NCI-H2029 (cell line): ENCODE results near the gene NKAIN1.
"Not testable (repeated sequence)": the region's sequence is repeated elsewhere in the genome, so short reads cannot be mapped to it uniquely, and the experiment has no call there.

Experiments used
- DNase-seq: peaks from one replicate; lab custom pipeline; 2025; lab: John Stamatoyannopoulos, UW

Gene NKAIN1

DNA sequence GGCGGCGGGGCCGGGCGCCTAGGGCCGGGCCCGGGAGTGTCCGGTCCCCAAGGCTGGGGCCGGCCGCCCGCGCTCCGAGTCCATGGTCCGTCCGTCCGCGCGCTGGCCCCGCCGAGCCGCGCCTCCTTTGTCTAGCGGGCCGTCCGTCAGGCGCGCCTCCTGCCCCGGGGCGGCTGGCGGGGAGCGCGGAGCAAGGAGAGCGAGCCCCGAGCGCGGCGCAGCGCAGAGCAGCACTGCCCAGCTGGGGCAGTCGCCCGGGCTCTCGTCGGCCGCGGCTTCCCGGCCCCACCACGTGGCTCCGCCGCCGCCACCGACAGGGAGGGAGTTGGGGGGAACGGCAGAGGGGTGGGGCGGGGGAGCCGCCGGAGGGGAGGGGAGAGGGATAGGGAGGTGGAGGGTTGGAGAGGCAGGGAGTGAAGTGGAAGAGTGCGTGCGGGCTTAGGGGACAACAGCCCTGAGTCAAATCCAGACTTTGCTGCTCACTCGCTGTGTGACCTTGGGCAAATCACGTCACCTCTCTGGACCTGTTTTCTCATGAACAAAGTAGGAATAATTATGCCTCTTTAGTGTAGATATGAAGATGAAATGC is at the start of gene NKAIN1:
Gene NKAIN1, minus strand, starts transcription at position 235 of the 589 bp plus-strand sequence. CDS start 340 bp downstream, outside the sequence.
- no peak for DNase-seq

GRCh38 chr1:31289021-31289420 is 49.3 kb upstream of the NKAIN1 start:
- DNase-seq, result no peak

DNA sequence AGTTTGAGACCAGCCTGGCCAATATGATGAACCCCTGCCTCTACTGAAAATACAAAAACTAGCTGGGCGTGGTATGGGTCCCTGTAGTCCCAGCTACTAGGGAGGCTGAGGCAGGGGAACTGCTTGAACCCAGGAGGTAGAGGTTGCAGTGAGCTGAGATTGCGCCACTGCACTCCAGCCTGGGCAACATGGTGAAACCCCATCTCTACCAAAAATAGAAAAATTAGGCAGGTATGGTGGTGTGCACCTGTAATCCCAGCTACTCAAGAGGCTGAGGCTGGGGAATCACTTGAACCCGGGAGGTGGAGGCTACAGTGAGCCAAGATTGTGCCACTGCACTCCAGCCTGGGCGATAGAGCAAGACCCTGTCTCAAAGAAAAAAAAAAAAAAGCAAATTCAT is 48.1 kb upstream of the NKAIN1 start:
- DNase-seq, result not testable (repeated sequence)

- DNase-seq, result not testable (repeated sequence)
Measured at GRCh38 chr1:31282426-31282825, 42.7 kb upstream of the NKAIN1 start.

DNA sequence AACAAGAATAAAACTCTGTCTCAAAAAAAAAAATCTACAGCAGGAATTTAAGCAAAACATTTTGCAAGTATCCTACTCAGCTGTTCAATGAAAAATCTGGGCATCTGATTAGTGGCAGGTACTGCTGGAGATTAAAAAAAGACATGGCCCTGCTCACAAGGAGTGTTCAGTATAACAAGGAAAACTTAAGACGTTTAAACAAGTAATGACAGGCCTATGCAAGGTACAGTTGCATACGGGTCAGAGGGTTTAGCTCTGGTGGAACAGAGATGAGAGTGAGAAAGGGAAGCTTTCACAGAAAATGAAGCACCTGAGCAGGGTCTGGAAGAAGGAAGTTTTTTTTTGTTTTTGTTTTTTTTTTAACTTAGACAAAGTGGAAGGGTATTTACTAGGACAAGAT is 33.9 kb upstream of the NKAIN1 start:
- DNase-seq, result no peak

GRCh38 chr1:31272369-31272768 is 32.7 kb upstream of the NKAIN1 start:
- no peak for DNase-seq

DNA sequence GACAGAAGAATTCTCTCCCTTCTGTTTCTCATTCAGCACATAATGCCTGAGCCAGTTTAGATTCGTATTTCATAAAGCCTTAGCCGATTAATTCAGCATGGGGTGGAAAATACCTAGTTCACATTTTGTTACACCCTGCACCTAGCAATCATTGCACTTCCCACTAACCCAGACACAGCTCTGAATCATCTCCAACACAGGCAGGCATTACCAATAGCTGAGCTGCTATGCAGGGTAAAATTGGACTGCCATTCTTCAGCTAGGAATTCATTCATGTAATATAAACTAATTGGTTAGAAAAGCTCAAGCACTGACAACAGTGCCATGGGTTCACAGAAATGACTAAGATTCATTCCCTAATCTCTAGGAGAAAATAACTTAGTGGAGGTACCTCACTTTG is 26.9 kb upstream of the NKAIN1 start:
- DNase-seq, result no peak

GRCh38 chr1:31264790-31265386 is 25.2 kb upstream of the NKAIN1 start:
- DNase-seq, result no peak

GRCh38 chr1:31263408-31263807 is 23.7 kb upstream of the NKAIN1 start:
- DNase-seq, result no peak

DNA sequence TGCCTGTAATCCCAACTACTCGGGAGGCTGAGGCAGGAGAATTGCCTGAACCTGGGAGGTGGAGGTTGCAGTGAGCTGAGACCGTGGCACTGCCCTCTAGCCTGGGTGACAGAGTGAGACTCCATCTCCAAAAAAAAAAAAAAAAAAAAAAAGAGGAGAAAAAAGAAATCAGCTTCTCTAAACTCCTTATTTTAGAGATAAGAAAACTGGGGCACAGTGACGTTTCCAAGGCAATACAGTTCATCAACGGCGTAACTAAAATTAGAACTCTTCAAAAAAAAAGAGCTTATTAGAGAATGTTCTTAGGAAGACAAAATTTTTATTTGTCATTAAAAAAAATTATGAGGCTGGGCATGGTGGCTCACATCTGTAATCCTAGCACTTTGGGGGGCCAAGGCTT is 22.7 kb upstream of the NKAIN1 start:
- DNase-seq, result not testable (repeated sequence)

DNA sequence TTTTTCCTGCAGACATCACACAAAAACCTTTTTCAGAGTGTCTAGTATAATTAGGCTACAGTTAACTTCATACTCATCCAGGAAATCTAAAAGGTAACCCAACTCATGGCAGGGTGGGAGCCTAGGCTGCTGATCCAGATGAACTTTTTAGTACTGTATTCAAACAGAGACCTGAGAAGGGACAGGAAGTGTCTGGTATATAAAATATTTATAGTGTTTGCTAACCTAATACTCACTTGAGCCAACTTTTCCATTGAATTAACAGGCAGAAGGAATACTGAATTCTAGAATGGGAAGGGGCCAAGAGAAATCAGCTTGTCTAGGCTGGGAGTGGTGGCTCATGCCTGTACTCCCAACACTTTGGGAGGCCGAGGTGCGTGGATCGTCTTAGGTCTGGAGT is 22.2 kb upstream of the NKAIN1 start:
- DNase-seq, result no peak

- no peak for DNase-seq
Measured at GRCh38 chr1:31259746-31260145, 20.1 kb upstream of the NKAIN1 start.

- no peak for DNase-seq
Measured at GRCh38 chr1:31258581-31258980, 18.9 kb upstream of the NKAIN1 start.

DNA sequence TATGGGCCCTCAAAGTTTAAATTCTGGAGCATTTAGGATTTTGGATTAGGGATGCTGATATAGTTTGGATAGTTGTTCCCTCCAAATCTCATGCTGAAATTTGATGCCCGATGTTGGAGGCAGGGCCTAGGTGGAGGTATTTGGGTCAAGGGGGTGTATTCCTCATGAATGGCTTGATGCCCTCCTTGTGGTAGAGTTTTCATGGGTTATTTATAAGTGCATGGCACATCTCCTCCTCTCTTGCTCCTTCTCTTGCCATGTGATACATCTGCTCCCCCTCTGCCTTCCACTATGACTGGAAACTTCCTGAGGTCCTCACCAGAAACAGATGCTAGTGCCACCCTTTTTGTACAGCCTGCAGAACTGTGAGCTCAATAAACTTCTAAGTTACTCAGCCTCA is 17.5 kb upstream of the NKAIN1 start:
- DNase-seq, result no peak

DNA sequence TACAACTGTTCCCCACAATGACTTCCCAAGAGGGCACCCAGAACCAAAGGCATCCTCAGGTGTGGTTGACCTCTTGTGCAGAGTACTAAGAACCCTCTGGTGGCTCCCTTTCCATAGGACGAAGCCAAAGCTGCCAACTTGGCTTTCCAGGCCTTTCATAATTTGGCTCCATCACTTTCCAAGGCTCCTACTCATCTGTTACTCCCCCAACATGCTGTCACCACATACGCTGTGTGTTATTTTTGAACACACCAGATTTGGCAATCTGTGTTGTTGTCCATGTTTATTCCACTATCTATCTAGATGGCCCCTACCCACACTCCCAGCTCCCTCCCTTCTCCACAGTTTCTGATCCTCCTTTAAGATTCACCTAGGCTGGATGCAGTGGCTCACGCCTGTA is 10.2 kb upstream of the NKAIN1 start:
- DNase-seq, result no peak

GRCh38 chr1:31248276-31248675 is 8.6 kb upstream of the NKAIN1 start:
- DNase-seq, result no peak

DNA sequence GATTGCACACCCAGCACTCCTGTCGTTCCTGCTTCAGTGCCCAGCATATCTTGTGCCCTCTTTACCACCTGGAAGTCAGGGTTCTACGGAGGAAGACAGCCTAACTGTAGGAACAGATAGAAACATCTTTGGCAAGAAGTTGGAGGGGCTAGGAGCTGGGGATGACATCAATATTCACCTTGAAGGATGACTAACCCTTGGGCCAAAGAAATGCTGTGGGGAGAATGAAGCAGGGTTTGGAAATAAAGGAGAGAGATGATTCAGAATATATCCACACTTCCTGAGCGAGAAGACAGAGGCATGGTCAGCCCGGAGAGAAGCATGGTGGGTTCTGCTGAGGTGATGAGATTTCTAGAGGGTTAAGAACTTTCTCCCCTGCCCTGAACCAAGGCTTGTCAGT is 4.6 kb upstream of the NKAIN1 start:
- DNase-seq, result no peak

DNA sequence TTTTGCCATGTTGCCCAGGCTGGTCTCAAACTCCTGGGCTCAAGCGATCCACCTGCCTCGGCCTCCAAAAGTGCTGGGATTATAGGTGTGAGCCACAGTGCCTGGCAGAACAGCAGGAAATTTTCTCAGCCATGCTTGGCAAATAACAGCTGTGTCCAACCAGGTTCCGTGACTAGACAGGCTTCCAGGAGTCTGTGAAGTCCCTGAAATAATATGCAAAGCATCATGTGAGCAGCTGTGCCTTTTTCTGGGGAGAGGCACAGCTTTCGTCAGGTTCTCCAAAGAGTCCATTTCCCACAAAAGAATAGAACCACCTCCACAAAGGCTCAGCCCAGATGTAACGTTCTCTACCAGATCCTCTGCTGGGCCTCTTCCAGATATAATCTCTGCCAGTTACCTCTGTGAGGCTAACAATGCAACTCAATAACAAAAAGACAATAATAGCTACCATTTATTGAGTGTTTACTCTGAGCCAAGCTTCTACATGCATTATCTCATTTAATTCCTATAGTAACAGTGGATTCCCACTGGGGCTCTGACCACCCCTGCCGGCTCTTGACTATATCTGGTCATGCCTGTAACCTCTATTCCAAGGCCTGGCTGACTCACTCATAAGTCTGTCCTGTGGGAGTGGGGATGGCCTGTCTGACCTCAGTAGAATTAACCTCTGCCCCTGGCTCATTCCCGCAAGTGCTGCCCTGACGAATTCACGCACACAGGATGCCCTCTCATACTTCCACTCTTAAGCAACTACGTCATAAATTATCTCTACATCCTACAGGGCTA is 4.0 kb upstream of the NKAIN1 start:
- no peak for DNase-seq

DNA sequence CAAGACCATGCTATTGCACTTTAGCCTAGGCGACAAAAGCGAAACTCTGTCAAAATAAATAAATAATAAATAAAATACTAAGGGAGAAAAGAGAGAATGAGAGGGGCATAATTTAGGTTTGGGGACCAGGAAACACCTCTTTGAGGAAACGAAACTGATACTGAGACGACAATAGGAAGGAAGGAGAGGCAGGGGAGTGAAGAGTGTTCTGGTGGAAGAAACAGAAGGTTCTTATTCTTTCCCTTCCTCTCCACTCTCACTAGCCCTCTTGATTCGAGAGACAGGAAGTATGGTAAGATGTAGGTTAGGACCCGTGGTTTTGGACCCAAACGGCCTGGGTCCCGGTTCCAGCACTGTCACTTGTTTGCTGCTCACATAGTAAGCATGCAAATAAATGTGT is 1.6 kb upstream of the NKAIN1 start:
- no peak for DNase-seq

DNA sequence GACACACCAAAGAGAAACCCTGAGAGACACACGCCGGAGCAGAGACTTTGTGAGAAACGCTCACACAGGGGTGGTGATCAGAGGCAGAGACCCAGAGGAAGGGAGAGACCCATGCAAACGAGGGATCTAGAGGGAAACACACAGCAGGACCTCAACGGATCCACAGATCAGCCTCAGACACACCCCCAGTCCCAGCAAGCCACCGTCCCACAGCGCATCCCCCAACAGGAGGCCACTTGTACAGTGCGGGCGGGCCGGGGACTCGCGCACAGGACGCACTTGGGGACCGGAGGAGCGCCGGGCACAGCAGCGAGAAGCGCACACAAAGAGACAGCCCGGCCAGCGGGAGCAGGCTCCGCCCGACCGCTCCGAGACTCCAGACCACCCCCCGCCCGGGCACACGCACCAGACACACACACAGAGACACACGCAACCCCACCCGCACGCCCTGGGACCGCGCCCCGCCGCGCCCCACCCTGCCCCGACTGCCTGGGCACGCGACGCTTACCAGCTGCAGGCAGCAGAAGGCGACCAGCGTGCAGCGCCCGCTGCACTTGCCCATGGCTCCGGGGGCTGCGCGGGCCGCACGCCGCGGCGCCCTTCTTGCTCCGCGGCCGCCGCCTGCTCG is 587 bp downstream of the NKAIN1 start:
- DNase-seq, result no peak

- no peak for DNase-seq
Measured at GRCh38 chr1:31238612-31238985, 1.1 kb downstream of the NKAIN1 start.

DNA sequence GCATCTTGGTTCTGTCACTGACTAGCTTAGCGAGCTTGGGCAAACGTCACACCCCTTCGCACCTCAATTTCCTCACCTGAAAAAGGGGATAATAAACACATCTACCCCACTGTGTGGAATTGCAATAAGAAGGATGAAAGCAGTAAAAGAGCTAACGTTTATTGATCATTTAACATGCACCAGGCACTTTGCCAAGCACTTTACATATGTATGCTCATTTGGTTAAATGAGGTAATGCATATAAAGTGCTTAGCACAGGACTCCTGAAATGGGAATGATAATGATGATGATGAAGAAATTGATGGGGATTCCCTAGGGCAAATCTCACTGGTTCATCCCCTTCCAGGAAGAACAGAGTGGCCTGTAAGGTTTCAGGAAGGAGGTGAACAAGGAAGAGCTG is 4.8 kb downstream of the NKAIN1 start:
- no peak for DNase-seq

GRCh38 chr1:31234123-31234708 is 5.5 kb downstream of the NKAIN1 start:
- no peak for DNase-seq
